Lower lobe of right lung (tissue), 2 donors: Measurements from ENCODE around the gene ITSN2. TPM values are rescaled to one million over a fixed set of nuclear protein-coding genes. Genes with fewer than 3 reads are reported as not detected.

Experiments
- ATAC-seq, 2 donors: fragments of 200-7000 bp; cut with Tn5 transposase; one replicate each; pipeline ENCODE4 v1.9.1; 2020 to 2022; ENCODE audit warnings: mild to moderate bottlenecking in 2 of 2, moderate library complexity in 2 of 2
- DNase-seq: peaks from one replicate; pipeline ENCODE4 v3.0.0-alpha.2; 2020
- H3K27ac ChIP-seq: fragments of 200-600 bp; one replicate; pipeline ENCODE4 v1.8.0; 2022
- H3K27me3 ChIP-seq: fragments of 200-600 bp; one replicate; pipeline ENCODE4 v1.8.0; 2022; ENCODE audit warnings: low read depth
- H3K36me3 ChIP-seq: fragments of 200-600 bp; one replicate; pipeline ENCODE4 v1.8.0; 2022; ENCODE audit warnings: mild to moderate bottlenecking
- H3K4me1 ChIP-seq: fragments of 200-600 bp; one replicate; pipeline ENCODE4 v1.8.0; 2022
- H3K4me3 ChIP-seq: fragments of 200-600 bp; one replicate; pipeline ENCODE4 v1.8.0; 2022; ENCODE audit warnings: mild to moderate bottlenecking
- H3K9me3 ChIP-seq: fragments of 200-600 bp; one replicate; pipeline ENCODE4 v1.8.0; 2022
- intact Hi-C: fragments of 100-400 bp; cut with DNase I; formaldehyde crosslinking; loops from one replicate; pipeline ENCODE4 v1.11.0; 2022
- total RNA-seq: library from RNA; stranded (reverse); fragmentation: NEBNext Ultra II Directional; extraction: Animal tissue kit (Norgen Biotek cat#: 25700); gene quantifications from one replicate; pipeline ENCODE4 v1.2.1, GENCODE V29; 2021
- TF ChIP-seq, protein P1 (sequence below): fragments of 200-600 bp; IDR thresholded peaks from one replicate; pipeline ENCODE4 v1.8.0; 2022; ENCODE audit warnings: antibody characterized with exemption, mild to moderate bottlenecking
- donor health status: DM: no; HTN: yes; CAD: no; lungs with severe emphysema.

Gene ITSN2
- total RNA-seq, 1 donor from 2014 or later = 92.8 TPM

DNA sequence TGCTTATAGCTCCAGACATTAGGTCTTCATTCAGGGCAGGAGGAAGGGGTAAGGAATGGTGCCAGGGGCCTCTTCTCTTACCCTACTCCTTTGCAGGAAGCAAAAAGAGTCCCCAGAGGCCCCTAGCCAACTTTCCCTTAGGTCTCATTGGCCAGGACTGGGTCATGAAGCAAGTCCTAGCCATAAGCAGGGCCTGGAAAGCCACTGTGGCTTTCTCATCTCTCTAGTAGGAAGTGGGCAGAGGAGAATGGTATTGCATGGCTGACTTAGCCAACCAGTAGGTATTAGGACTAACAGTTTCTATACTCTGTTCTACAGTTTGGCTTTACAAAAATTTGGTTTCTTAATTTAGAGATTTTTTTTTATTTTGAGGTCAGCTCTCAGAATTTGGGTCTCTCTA lies 180.7 kb downstream of the ITSN2 start:
- Histone ChIP-seq H3K27ac (no peak overlapping the region), H3K4me3 (no peak overlapping the region), H3K36me3 (no peaks in the 10 kb centered on the region), H3K4me1 (no peaks in the 10 kb centered on the region), H3K9me3 (no peaks in the 10 kb centered on the region), H3K27me3 (no peaks in the 10 kb centered on the region)
- ATAC-seq (no peak), DNase-seq (no peak)
- intact Hi-C loops = no loop called here
- TF ChIP-seq, protein P1, sequence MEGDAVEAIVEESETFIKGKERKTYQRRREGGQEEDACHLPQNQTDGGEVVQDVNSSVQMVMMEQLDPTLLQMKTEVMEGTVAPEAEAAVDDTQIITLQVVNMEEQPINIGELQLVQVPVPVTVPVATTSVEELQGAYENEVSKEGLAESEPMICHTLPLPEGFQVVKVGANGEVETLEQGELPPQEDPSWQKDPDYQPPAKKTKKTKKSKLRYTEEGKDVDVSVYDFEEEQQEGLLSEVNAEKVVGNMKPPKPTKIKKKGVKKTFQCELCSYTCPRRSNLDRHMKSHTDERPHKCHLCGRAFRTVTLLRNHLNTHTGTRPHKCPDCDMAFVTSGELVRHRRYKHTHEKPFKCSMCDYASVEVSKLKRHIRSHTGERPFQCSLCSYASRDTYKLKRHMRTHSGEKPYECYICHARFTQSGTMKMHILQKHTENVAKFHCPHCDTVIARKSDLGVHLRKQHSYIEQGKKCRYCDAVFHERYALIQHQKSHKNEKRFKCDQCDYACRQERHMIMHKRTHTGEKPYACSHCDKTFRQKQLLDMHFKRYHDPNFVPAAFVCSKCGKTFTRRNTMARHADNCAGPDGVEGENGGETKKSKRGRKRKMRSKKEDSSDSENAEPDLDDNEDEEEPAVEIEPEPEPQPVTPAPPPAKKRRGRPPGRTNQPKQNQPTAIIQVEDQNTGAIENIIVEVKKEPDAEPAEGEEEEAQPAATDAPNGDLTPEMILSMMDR = no peak

DNA sequence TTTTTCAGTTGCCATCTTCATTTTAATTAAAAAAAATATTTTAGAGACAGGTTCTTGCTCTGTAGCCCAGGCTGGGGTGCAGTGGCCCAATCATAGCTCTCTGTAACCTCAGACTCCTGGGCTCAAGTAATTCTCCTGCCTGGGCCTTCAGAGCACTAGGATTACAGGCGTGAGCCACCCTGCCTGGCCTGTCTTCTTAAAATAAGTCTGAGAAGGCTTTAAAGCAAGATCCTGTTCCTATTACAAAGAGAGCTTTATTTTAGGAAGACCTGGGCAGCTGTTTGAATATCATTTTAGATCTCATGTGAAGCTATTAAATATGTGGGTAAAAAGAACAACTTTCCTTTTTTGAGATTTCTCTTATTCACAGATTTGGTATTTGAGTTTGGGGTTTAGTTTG lies 184.0 kb downstream of the ITSN2 start:
- no peaks in the 10 kb centered on the region for H3K9me3 ChIP-seq
- DNase-seq (no peak), ATAC-seq (no peak)
- H3K4me3 ChIP-seq = no peak overlapping the region
- no peaks in the 10 kb centered on the region for H3K27me3 ChIP-seq
- H3K27ac ChIP-seq = no peak overlapping the region
- H3K36me3 ChIP-seq = no peaks in the 10 kb centered on the region
- intact Hi-C loops = no loop called here
- no peaks in the 10 kb centered on the region for H3K4me1 ChIP-seq
- TF ChIP-seq, protein P1 = no peak

DNA sequence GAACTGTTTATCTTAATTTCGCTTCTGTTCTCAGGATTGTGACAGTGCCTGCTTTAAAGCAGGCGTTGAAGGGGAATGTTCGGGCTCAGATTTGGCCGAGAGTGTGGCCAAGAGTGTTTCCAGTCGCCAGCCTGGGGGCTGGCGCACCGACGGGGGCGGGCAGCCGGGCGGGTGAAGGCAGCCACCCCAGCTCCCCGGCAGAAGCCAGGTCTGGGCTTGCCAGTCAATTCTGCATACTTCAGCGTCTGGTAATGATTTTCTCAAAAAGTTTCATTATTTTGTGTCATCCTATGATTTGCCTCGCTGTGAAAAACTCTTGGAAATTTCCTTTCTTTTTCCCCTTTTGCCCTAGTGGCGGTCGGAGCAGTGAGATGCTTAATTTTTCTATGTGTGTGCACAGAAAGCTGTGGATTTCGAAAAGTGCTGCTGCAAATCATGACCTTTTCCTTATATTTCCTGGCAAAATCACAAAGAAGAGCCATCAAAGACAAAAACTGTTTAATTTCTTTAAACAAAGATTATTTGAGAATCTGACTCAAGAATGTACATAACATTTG lies 184.6 kb downstream of the ITSN2 start:
- Histone ChIP-seq H3K9me3 (no peaks in the 10 kb centered on the region), H3K27me3 (no peaks in the 10 kb centered on the region), H3K4me3 (no peak overlapping the region), H3K4me1 (no peaks in the 10 kb centered on the region), H3K36me3 (no peaks in the 10 kb centered on the region), H3K27ac (no peak overlapping the region)
- DNase-seq (no peak), ATAC-seq (no peak)
- TF ChIP-seq, protein P1 = no peak
- intact Hi-C loops = no loop called here

DNA sequence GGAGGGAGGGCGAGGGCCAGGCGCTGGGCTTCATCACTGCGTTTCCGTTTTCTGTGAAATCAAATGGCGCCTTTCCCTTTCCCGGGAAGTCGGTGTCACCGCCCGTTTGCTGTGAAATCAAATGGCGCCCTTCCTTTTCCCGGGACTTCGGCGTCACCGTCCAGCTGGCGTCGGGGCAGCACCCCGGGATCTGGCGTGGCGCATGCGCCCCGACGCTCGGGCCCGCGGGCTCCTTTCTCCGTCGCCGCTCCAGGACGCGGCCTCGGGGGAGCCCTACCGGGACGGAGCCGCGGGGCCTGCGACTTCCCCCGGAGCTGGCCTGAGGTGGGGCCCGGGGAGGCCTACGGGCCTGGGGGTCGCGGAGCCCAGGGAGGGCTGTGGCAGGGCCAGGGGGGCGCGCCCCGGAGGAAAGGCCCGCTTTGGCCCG lies 185.5 kb downstream of the ITSN2 start, which contains the start of gene FAM228A:
TSS of gene FAM228A (plus strand) at position 203 of the 427 bp plus-strand sequence. CDS start 428 bp downstream, outside the sequence.
- TF ChIP-seq, protein P1 = no peak
- no peaks in the 10 kb centered on the region for H3K27me3 ChIP-seq
- no peak within 1 kb of the TSS for H3K4me3 ChIP-seq
- no peaks in the 10 kb centered on the region for H3K36me3 ChIP-seq
- intact Hi-C loops = no loop called here
- H3K9me3 ChIP-seq = no peaks in the 10 kb centered on the region
- DNase-seq = no peak
- H3K4me1 ChIP-seq = no peaks in the 10 kb centered on the region
- no peak within 1 kb of the TSS for H3K27ac ChIP-seq
- peak; percentile 32 to 45 for ATAC-seq

DNA sequence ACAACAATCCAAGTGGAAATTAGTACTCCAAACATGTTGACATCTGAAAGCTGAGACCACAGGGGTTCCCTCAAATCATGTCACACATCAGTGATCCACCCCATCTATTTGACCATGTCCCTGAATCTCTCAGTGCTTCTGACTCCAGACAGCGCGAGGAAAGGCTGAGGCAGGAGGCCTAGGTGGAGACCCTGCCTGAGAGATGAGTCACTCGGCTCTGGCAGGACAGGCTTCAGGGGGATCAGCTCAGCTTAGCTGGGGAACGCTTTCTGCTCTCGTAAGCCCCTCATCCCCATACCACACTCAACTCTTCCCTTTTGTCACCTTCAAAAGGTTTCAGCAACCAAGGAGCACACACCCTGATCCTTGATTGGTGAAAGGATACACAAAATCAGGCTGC lies 191.3 kb downstream of the ITSN2 start:
- no peak for ATAC-seq
- no peak overlapping the region for H3K4me3 ChIP-seq
- no peak overlapping the region for H3K27ac ChIP-seq
- TF ChIP-seq, protein P1 = no peak
- no peak for DNase-seq
- H3K9me3 ChIP-seq = no peaks in the 10 kb centered on the region
- intact Hi-C loops = no loop called here
- H3K27me3 ChIP-seq = no peaks in the 10 kb centered on the region
- H3K4me1 ChIP-seq = no peaks in the 10 kb centered on the region
- H3K36me3 ChIP-seq = no peaks in the 10 kb centered on the region
